DMS53 (cell line): ENCODE measurements around the gene THUMPD3.

Experiments
- DNase-seq: peaks from one replicate; lab custom pipeline; 2025; lab: John Stamatoyannopoulos, UW

The THUMPD3 gene, protein sequence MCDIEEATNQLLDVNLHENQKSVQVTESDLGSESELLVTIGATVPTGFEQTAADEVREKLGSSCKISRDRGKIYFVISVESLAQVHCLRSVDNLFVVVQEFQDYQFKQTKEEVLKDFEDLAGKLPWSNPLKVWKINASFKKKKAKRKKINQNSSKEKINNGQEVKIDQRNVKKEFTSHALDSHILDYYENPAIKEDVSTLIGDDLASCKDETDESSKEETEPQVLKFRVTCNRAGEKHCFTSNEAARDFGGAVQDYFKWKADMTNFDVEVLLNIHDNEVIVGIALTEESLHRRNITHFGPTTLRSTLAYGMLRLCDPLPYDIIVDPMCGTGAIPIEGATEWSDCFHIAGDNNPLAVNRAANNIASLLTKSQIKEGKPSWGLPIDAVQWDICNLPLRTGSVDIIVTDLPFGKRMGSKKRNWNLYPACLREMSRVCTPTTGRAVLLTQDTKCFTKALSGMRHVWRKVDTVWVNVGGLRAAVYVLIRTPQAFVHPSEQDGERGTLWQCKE

DNA sequence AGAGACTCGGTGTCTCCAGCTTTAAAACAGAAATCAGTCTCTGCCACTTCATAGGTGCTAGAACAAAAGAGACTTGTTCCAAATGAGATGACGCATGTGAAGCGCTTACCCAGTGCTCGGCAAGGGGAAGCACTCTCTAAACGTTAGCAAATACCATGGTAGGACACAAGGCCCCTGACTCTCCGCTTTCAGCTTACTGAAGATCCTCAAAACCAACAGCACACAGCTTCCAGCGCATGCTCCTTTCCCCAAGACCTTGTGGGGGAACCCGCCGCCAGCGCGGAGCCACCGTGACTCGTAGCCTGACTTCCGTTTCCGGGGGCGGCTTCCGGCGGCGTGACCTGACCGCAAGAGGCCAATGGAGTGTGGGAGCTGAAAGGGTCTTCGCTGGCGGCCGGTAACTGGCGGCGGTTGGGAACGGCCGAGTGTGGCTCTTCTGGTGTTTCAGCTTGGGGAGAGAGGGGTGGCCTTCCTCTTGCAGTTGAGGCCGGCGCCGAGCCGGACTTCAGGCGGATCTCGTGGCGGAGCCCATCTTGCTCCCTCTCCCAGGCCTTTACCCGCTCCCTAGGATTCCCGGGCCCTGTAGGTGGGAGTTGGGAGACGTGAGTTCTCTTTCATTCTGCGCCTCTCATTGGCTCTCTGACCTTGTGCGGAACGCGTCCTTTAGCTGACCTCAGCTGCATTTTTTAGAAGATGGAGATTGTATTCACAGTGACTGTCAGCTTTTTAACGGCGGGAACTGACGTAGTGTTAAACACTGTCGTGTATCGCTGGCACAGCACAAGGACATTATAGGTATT, at the start of gene THUMPD3:
Gene THUMPD3 (plus strand): TSS at position 324 of the 800 bp plus-strand sequence. CDS start 2,015 bp downstream, outside the sequence.
- peak; percentile 88 for DNase-seq

DNA sequence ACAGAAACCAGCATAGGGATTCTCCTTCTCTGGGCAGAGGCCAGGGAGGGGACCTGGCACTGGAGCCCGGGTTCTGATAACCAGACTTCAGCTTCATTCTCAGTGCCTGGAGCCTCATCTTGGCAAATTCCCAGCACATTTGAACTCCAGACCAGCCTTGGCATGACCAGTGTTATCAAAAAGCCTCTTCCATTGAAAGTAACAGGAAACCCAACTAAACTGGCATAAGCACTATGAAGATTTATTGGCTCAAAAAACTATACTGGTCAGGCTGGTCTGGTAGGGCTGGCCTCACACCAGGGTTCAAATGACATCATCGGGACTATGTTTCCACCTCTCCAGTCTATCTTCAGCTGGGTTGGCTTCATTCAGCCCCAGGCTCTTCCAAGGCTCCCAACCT, 48.1 kb upstream of the THUMPD3 start:
- DNase-seq = no peak

DNA sequence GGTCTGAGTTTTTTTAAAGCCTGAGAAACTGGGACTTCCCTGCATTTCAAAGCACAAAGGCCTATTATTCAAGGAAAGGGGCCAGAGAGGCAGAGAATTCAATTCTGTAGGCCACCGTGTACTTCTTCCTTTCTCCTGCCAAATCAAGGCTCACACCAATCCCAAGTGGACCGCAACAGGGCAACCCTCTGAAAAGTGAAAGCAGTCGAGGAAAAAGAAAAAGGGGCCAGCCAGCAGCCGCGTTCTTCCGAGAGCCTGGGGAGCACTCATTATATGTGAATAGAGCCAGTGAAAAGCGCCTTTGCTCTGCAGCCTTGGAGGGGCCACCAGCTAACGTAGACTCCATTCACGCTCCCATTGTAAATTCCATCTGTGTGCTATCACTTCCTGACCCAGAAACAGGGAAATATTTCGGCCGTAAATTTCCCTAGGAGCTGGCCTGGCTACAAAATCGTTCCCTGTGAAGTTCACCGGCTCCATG, 45.9 kb upstream of the THUMPD3 start:
- no peak for DNase-seq

DNA sequence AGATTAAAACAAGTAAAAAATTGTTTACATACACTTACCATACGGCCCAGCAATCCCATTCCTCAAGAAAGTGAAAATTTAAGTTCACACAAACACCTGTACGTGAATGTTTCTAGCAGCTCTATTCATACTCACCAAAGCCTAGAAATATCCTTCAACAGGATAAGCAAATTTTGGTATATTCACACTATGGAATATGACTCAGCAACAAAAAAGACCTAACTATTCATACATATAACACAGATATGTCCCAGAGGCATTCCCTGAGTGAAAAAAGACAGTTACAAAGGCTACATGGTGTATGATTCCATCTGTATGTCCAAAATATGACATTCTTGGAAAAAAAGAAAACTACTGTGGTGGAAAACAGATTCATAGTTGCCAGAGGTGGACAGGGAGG, 40.1 kb upstream of the THUMPD3 start:
- no peak for DNase-seq

DNA sequence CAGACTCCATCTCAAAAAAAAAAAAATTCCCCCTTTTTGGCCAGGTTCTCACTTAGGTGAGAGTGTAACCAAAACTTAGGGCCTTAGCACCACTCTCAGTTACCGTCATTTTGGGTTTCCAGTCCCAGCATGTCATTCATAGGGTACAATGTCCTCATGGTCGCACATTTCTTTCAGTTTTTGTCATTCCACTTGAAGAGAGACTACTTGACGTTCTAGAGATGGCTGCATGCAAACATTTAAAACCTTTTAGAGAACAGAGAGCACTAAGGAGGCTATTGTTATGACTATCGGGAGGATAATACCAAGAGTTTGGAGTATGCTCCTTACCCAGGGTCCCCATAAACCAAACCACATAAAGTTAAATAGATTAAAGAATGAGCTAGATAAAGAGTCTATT, 37.9 kb upstream of the THUMPD3 start:
- no peak for DNase-seq

DNA sequence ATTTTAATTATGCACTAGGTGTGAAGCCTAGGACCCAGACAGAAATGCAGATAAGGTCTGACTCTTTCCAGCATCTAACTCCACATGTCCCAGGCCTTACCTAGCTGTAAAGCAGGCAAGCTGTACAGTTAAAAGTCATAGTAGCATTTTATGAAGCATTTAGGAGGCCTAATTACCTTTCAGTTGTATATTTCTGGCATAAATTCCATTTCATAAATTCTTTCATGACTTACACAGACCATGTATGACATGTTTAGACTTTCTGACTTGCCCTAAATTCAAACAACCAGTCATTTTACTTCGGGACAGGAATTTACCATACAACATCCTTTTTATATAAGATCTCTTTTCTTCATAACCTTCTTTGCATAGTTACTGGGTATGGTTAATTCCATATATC, 35.3 kb upstream of the THUMPD3 start:
- no peak for DNase-seq

DNA sequence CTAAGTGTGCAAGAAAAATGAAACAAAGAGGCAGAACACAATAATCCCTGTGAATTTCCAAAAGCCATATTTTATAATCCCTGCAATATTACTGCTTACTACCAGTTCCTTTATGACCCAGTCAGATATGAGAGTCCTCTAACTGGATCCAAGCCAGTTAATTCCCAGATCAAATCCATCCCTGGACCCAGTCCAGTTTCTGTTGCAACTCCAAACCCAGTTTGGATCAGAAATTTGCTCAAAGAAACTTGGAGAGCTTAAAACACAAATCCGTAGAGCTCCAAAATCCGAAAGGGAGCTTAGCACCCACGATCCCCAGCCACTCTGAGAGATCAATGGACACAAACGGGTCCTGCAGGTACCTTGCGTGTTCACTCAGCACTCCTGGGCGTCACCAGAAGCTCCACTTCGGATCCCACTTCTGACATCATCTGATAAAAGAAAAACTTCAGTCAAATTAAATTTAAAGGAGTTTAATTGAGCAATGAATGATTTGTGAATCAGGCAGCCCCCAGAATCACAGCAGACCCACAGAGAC, 32.6 kb upstream of the THUMPD3 start:
- DNase-seq = no peak

DNA sequence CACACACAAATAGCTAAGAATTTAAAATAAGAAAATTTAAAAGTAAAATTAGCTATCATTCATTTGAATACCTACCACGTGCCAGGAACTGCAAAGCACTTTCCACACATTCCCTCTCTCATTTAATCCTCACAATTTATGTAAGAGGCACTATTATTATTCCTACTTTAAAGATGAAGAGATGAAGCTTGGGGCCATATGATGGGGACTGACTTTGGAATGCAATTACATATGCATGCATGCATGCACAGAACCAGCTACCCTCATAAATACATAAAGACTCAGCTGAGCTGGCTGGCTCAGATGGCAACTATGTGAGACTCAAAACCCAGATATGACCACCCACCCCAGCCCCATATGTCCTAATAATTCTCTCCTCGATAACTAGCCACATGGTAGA, 31.7 kb upstream of the THUMPD3 start:
- no peak for DNase-seq

DNA sequence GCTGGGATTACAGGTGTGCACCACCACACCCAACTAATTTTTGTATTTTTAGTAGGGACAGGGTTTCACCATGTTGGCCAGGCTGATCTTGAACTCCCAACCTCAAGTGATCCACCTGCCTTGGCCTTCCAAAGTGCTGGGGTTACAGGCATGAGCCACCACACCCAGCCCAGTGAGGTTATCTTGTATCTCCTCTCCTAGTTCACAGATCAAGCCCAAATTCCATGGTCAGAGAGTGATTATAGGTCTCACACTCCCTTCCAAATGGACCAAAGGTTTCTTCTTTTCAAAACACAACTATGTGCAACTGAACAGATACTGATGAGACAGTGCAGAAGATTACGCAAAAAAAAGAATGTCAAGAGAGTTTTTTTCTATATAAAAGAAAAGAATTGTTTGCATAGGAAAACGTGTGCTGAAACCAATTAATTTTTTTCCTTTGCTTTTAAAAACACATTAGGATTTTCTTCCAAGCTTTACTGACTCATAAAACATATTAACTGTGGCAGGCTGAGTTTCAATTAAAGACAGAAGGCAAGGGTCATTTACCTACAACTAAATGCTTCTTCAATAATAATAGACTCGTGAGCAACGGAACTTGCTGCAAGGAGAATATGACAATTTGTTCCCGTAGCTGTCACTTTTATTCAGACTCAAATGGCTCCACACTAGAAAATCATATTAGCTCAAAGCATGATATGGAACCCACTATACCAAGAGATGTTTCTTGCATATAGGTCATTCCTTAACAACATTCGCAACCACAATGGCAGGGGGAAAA, 30.4 kb upstream of the THUMPD3 start:
- DNase-seq = no peak

DNA sequence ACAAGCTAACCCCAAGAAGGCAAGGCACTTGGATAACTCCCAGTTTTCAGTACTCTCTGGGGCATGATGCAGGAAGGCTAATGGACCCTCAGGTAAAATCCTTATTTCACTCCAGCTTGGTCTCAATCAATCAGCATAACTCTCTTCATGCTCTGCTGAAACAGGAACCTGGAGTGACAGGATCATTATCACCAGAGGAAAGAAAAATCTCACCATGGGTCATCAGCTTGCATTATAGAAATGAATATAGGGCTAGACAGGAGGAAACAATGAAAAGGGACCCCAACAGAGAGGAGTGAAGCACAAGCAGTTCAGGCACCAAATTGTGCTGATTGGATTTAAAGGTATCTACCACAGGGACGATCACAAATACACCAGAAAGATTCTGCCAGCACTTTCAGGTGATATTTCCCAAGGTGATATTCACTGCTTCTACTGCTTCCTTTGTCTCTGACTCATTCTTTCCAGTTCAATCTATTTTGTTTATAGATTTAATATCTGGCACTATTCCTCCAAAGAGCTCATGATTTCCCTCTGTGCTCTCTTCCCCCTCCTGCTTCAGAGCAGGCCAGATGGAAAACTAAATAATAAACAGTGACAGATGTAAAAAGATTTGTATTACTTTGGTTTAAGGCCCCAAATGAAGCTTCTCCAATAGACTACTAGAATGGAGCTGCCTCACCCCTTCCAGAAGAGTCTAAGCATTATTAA, 22.9 kb upstream of the THUMPD3 start:
- DNase-seq = no peak

DNA sequence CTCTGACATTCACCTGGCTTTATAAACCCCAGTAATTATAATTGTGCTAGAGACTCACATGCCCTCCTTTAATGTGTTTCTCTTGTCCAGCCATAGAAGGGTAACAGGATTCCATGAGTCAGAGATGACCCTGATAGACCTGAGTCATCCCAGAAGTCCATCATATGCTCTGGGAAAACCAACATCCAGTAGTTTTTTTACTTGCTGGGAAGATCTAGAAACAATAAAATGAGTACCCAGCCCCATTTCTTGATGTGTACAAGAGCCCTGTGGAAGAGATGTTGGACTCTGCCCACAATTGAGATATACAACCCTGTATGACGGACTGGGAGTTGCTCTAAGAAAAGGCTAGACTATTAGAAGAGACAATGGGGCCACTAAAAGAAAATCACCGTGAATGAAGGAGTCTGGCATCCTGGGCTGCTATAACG, 22.4 kb upstream of the THUMPD3 start:
- DNase-seq = peak; percentile 10

DNA sequence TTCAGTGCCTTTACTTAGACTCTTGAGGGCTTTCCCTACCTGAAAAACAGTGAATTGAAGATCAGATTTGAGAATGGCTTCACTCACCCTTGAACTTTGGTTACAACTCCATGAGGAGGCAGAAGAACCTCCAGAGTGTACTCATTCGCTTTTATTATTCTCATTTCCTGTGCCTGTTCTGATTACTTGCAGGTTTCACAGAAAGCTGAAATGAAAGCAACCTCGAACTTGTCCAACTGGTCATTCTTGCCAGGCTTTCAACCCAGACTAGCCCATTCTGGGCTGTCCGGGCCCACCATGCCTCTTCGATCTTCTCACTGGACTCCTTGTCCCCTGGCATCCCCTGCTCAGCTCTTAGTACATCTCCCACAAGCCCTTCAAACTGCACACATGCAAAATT, 20.2 kb upstream of the THUMPD3 start:
- DNase-seq = no peak

DNA sequence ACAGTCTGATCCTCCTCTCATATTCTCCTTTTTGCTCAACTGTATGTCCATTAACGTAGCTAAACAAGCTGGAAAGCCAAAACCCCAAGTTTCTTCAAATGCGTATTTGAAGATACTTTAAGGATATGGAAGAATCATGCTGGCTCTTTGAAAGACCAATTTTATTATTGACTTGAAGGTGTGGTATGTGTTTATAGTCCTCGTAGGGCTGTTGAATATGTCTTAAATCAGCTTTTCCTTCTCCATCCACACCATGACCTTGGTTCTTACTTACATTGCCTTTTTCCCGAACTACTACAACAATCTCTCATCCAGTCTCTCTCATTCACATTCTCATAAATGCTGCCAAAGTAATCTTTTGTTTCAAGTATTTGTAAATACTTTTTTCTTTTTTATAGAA, 19.7 kb upstream of the THUMPD3 start:
- DNase-seq = no peak

DNA sequence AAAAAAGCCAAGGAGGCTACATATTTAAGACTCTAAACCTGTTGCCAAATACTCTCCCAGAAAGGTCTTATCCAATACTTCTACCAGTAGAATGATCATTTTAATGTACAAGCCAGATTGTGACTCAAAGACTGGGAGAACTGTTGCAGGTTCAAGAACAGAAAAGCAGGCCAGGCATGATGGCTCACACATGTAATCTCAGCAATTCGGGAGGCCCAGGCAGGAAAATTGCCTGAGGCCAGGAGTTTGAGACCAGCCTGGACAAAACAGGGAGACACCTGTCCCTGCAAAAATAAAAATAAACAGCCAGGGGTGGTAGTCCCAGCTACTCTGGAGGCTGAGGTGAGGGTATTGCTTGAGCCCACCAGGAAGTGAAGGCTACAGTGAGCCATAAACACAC, 17.8 kb upstream of the THUMPD3 start:
- no peak for DNase-seq

DNA sequence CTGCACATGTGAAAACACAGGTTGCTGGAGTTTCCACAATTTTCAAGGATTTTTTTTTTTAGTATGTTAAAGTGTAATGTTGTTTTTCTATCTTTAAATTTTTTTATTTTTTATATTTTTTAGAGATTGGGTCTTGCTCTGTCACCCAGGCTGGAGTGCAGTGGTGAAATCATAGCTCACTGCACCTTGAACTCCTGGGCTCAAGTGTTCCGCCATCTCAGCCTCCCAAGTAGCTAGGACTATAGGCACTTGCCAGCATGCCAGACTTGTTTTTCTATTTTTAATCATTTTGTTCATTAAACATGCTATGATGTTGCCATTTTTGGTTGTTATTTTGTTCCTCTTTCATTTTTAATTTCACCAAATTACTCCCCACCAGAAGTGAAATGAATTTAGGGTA, 16.7 kb upstream of the THUMPD3 start:
- DNase-seq = no peak

DNA sequence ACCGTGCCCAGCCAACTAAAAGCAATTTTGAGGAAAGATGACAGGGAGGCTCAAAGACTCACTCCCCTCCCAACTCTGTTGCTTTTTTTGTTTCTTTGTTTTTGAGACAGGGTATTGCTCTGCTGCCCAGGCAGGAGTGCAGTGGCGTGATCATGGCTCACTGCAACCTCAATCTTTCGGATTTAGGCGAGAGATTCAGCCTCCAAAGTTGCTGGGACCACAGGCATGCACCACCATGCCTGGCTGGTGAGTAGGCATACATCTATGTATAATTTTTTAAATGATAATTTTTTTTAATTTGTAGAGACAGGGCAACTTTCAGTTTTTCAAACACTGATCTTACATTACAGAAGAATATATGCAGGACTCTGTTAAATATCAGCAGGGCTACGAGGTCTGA, 15.8 kb upstream of the THUMPD3 start:
- no peak for DNase-seq

DNA sequence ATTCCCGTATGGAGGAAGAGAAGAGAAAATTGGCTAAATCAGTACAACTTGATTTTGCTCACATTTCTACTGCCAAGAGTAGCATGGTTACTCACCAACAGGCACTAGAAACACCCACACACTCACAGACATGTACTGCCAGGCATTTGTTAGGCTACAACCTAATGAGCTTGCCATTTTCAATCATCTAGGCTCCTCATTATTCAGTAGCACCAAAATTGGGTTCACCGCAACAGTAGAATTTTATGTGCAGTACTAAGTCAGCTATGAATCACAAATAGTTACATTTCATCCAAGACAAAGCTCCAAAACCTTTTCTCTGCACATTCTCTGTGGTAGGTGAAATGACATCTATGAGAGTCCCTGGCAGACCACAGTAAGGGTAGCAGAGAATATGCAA, 15.0 kb upstream of the THUMPD3 start:
- DNase-seq = no peak

DNA sequence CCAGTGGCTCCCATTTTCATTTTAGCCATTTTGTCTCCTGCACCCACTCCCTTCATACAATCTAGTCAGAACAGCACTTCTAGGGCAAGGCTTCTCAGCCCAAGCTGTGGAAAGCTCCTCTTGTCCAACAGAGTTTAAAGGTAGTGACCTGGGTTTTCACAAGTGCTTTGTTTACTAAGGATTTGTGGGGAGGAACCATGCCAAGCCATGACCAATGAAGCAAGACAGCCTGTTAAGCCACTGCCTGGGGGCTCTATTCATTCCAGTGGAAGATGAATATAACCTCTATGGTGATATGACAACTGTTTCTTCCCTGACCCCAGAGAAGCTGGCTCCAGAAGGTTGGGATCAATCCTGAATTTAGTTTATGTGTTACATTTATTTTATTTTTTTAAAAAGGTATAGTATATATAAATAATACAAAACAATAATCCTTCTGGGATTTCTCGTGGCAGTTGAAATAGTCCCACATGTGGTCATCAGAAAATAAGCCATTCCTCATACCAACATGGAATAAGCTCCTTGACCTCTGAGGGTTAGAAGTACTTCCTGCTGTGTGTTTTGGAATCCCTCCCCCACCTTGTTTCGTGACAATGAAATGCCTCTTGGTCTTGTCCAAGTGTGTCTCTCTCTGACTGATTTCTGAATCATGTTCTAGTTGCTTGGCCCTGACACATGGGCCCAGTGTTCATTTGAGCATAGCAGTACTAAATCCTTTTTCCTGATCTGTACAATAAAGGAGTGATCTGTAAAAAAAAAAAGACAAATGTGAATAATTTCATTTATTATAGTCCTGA, 13.3 kb upstream of the THUMPD3 start:
- peak; percentile 63 for DNase-seq

DNA sequence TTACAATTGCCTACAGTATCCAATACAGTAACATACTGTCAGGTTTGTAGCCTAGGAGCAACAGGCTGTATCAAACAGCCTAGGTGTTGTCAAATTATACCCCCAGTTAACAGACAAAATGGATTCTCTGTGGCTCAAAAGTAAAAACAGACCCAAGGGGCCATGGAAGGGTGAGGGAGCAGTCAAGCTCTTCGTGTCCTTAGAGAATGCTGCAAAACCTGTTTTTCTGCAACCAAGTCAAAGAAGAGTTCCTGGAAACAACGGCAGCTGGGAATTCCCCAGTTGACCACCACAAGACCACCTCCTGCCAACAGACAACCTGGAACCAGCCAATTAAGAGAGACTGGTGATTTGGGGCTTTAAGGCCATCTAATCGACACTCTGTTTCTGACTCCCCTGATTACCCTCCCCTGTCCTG, 11.1 kb upstream of the THUMPD3 start:
- DNase-seq = peak; percentile 40
